Lower lobe of right lung (tissue), 2 donors: ENCODE results near the gene HDAC9. TPM values are rescaled to one million over a fixed set of nuclear protein-coding genes. Genes with fewer than 3 reads are reported as not detected.

ENCODE experiments used
- ATAC-seq, 2 donors: fragments of 200-7000 bp; cut with Tn5 transposase; one replicate each; pipeline ENCODE4 v1.9.1; 2020 to 2022; ENCODE audit warnings: mild to moderate bottlenecking in 2 of 2, moderate library complexity in 2 of 2
- DNase-seq: peaks from one replicate; pipeline ENCODE4 v3.0.0-alpha.2; 2020
- H3K27ac ChIP-seq: fragments of 200-600 bp; one replicate; pipeline ENCODE4 v1.8.0; 2022
- H3K27me3 ChIP-seq: fragments of 200-600 bp; one replicate; pipeline ENCODE4 v1.8.0; 2022; ENCODE audit warnings: low read depth
- H3K36me3 ChIP-seq: fragments of 200-600 bp; one replicate; pipeline ENCODE4 v1.8.0; 2022; ENCODE audit warnings: mild to moderate bottlenecking
- H3K4me1 ChIP-seq: fragments of 200-600 bp; one replicate; pipeline ENCODE4 v1.8.0; 2022
- H3K4me3 ChIP-seq: fragments of 200-600 bp; one replicate; pipeline ENCODE4 v1.8.0; 2022; ENCODE audit warnings: mild to moderate bottlenecking
- H3K9me3 ChIP-seq: fragments of 200-600 bp; one replicate; pipeline ENCODE4 v1.8.0; 2022
- CTCF ChIP-seq: fragments of 200-600 bp; IDR thresholded peaks from one replicate; pipeline ENCODE4 v1.8.0; 2022; ENCODE audit warnings: antibody characterized with exemption, mild to moderate bottlenecking
- intact Hi-C: fragments of 100-400 bp; cut with DNase I; formaldehyde crosslinking; loops from one replicate; pipeline ENCODE4 v1.11.0; 2022
- total RNA-seq: library from RNA; stranded (reverse); fragmentation: NEBNext Ultra II Directional; extraction: Animal tissue kit (Norgen Biotek cat#: 25700); gene quantifications from one replicate; pipeline ENCODE4 v1.2.1, GENCODE V29; 2021
- donor health status: DM: no; HTN: yes; CAD: no; lungs with severe emphysema.

HDAC9 gene
- total RNA-seq, 1 donor from 2014 or later = 14.3 TPM

- ATAC-seq = no peak
- Histone ChIP-seq H3K4me3 (no peak overlapping the region), H3K27ac (no peak overlapping the region), H3K36me3 (no peaks in the 10 kb centered on the region), H3K9me3 (no peaks in the 10 kb centered on the region), H3K27me3 (no peaks in the 10 kb centered on the region), H3K4me1 (no peaks in the 10 kb centered on the region)
- no peak for DNase-seq
- intact Hi-C loops = no loop called here
- no peak for TF ChIP-seq CTCF
These were observed 204.6 kb downstream of the HDAC9 start for GRCh38 chr7:18700147-18700546.

GRCh38 chr7:18702071-18702829 lies 206.7 kb downstream of the HDAC9 start:
- TF ChIP-seq CTCF = no peak
- Histone ChIP-seq H3K4me1 (no peaks in the 10 kb centered on the region), H3K4me3 (no peak overlapping the region), H3K9me3 (no peaks in the 10 kb centered on the region), H3K36me3 (no peaks in the 10 kb centered on the region), H3K27me3 (no peaks in the 10 kb centered on the region), H3K27ac (no peak overlapping the region)
- DNase-seq = no peak
- intact Hi-C loops = no loop called here
- ATAC-seq = no peak

- no peak for DNase-seq
- ATAC-seq = no peak
- Histone ChIP-seq H3K4me3 (no peak overlapping the region), H3K27ac (no peak overlapping the region), H3K27me3 (no peaks in the 10 kb centered on the region), H3K36me3 (no peaks in the 10 kb centered on the region), H3K4me1 (no peaks in the 10 kb centered on the region), H3K9me3 (no peaks in the 10 kb centered on the region)
- intact Hi-C loops = no loop called here
- TF ChIP-seq CTCF = no peak
These were observed 208.1 kb downstream of the HDAC9 start for GRCh38 chr7:18703685-18704084.

- no peaks in the 10 kb centered on the region for H3K36me3 ChIP-seq
- no peaks in the 10 kb centered on the region for H3K9me3 ChIP-seq
- no peaks in the 10 kb centered on the region for H3K27me3 ChIP-seq
- no peak for DNase-seq
- TF ChIP-seq CTCF = no peak
- no peak overlapping the region for H3K27ac ChIP-seq
- H3K4me1 ChIP-seq = no peaks in the 10 kb centered on the region
- no peak overlapping the region for H3K4me3 ChIP-seq
- ATAC-seq = no peak
- intact Hi-C loops = no loop called here
These were observed 211.1 kb downstream of the HDAC9 start for GRCh38 chr7:18706670-18707069.

GRCh38 chr7:18708204-18708603 lies 212.7 kb downstream of the HDAC9 start:
- DNase-seq (no peak), ATAC-seq (no peak)
- Histone ChIP-seq H3K4me3 (no peak overlapping the region), H3K27me3 (no peaks in the 10 kb centered on the region), H3K36me3 (no peaks in the 10 kb centered on the region), H3K9me3 (no peaks in the 10 kb centered on the region), H3K27ac (no peak overlapping the region), H3K4me1 (no peaks in the 10 kb centered on the region)
- TF ChIP-seq CTCF = no peak
- intact Hi-C loops = no loop called here
